ENCODE data around the gene ZDHHC12.

DNA sequence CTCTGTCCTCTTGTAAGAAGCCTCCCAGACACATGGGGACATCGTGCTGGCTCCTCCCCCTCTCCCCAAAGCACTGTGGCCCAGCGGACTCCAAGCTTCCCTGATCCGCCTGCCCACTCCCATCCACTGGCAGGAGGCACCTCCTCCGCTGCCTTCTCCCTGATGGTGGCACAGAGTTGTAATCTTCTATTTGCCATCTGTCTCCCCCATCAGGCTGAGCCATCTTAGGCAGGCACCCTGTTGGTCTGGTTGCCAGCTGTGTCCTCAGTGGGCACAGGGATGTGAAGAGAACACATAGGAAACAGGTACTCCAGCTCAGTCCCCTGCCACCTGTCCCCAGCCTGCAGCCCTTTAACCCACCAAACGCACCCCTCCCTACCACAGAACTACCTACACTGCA is 5.4 kb upstream of the ZDHHC12 start:
- no peak for TF ChIP-seq POLR2A (IDR thresholded peaks at IDR 0.05)
- TF ChIP-seq, protein P1, sequence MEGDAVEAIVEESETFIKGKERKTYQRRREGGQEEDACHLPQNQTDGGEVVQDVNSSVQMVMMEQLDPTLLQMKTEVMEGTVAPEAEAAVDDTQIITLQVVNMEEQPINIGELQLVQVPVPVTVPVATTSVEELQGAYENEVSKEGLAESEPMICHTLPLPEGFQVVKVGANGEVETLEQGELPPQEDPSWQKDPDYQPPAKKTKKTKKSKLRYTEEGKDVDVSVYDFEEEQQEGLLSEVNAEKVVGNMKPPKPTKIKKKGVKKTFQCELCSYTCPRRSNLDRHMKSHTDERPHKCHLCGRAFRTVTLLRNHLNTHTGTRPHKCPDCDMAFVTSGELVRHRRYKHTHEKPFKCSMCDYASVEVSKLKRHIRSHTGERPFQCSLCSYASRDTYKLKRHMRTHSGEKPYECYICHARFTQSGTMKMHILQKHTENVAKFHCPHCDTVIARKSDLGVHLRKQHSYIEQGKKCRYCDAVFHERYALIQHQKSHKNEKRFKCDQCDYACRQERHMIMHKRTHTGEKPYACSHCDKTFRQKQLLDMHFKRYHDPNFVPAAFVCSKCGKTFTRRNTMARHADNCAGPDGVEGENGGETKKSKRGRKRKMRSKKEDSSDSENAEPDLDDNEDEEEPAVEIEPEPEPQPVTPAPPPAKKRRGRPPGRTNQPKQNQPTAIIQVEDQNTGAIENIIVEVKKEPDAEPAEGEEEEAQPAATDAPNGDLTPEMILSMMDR (IDR thresholded peaks at IDR 0.05), result no peak
- no peak for TF ChIP-seq POLR2AphosphoS5 (IDR thresholded peaks at IDR 0.05)
- TF ChIP-seq EP300 (IDR thresholded peaks at IDR 0.05), result no peak
